ENCODE measurements around the gene BCL11B.

BCL11B gene

DNA sequence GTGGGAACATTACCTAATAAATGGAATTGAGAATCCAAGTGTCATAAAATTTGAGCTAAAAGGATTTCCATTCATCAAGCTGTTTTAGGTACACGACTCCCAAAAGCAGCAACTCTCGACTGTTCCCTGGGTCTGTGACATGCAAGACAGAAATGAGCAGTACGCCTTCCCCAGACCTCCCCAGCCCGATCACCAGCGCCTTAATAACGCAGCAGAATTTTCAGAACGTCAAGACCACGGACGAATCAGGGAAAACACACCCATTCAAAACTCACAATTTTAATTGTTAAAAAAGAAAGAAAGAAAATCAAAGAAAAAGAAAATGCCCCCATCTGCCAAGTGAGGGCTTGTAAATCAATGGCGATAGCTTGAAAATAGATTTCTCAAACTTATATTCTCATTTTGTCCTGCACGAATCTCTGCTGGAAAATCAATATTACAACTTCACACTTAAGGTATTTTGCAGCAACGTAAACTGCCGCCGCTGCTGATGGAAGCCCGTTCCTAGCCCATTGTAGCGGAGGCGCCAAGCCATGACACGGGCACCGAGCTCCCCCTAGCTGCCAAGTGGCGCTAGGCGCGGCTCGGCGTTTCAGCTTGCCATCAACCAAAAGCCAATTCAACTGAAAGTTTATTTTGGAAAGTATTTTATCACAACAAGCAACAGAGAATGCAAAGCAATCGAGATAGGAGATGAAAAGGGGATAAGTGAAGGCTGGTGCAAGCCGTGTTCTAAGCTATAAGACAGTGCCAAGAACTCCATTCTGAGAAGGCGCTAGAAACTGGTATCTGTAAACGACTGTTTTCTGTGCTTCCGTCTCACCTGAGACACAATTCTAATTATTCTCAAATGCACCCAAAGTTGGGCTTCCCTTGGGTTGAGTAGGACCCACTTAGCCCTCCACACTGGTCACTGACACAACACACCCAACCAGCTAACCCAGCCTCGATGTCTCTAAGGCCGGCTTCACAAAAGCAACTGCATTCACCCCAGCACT, 5.5 kb downstream of the BCL11B start:
- H3K27me3 ChIP-seq (ENCODE audit: control insufficient read depth in 1 of 2, insufficient read depth in 2 of 2, low read length in 2 of 2), result peaks cover 28 to 62% of the 10 kb centered on the region in 2 donors
- H3K9ac ChIP-seq (ENCODE audit: low read length in 2 of 2), result no peak overlapping the region

DNA sequence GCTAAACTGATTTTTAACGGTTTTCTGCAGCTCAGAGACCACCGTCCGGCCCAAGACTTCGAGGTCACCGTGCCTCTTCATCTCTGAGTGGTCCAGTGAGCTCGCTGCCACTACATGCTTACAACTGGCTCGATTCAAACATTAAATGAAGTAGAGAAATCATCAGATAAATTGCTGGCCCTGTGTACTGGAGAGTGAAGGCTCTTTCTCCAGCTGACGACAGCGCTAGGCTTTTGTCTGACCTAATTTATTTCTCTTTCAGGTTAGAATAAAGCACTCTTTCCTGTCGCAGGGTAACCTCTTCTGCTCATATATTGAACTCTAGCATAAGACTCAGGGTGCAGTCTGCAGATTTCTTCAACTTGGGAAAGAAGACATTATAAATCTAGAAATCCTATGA, 6.4 kb downstream of the BCL11B start:
- Histone ChIP-seq H3K27me3 (ENCODE audit: control insufficient read depth in 1 of 2, insufficient read depth in 2 of 2, low read length in 2 of 2) (peaks cover 33 to 61% of the 10 kb centered on the region in 2 donors), H3K9ac (ENCODE audit: low read length in 2 of 2) (no peak overlapping the region), H3K4me1 (ENCODE audit: control insufficient read depth, insufficient read depth, low read length) (peaks cover 5% of the 10 kb centered on the region), H3K4me3 (ENCODE audit: low read length in 2 of 2) (no peak overlapping the region), H3K36me3 (ENCODE audit: control insufficient read depth in 2 of 2, insufficient read depth in 2 of 2, low read length in 2 of 2) (no peaks in the 10 kb centered on the region), H3K9me3 (ENCODE audit: control insufficient read depth in 2 of 2, low read length in 2 of 2) (no peaks in the 10 kb centered on the region), H3K27ac (ENCODE audit: low read length) (no peak overlapping the region)

More for the DNA sequence above, 5.5 kb downstream of the BCL11B start:
- H3K9me3 ChIP-seq (ENCODE audit: control insufficient read depth in 2 of 2, low read length in 2 of 2), result no peaks in the 10 kb centered on the region
- no peak overlapping the region for H3K27ac ChIP-seq (ENCODE audit: low read length)
- H3K36me3 ChIP-seq (ENCODE audit: control insufficient read depth in 2 of 2, insufficient read depth in 2 of 2, low read length in 2 of 2), result no peaks in the 10 kb centered on the region
- H3K4me1 ChIP-seq (ENCODE audit: control insufficient read depth, insufficient read depth, low read length), result peaks cover 11% of the 10 kb centered on the region
- H3K4me3 ChIP-seq (ENCODE audit: low read length in 2 of 2), result no peak overlapping the region

DNA sequence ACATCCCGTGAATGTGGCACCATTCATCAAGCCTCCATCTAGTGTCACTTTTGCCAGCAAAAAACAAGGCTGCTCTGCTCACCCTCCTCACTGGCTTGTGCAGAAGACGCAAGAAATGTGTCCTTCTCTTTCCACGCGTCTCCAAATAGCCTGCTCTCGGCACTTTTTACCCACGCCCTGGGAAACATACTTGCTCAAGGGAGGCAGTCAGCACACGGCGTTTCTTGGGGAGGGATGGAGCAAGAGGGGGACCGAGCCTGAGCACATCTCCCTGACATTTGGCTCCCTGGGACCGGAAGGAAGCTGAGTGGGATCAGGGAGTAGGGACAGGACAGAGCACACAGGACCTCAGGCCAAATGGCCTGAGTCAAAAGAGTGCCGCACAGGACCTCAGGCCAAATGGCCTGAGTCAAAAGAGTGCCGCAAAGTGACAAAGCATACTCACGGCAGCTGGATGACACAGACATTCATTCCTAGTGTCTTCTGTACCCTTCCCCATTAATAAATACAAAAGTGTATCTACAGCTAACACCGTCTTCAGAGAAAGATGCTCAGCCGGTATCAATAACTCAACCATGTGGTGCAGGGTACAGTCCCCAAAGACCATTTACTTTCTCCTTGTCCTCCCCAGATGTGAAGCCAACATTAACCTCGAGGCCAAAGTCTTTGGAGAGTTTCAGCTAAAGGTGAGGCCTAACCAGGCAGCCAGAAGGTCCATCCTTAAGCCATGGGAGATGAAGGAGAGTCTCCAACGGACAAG, 7.1 kb downstream of the BCL11B start:
- Histone ChIP-seq H3K27ac (ENCODE audit: low read length) (no peak overlapping the region), H3K4me1 (ENCODE audit: control insufficient read depth, insufficient read depth, low read length) (peaks cover 2% of the 10 kb centered on the region), H3K27me3 (ENCODE audit: control insufficient read depth in 1 of 2, insufficient read depth in 2 of 2, low read length in 2 of 2) (peaks cover 33 to 55% of the 10 kb centered on the region in 2 donors), H3K36me3 (ENCODE audit: control insufficient read depth in 2 of 2, insufficient read depth in 2 of 2, low read length in 2 of 2) (no peaks in the 10 kb centered on the region), H3K9me3 (ENCODE audit: control insufficient read depth in 2 of 2, low read length in 2 of 2) (no peaks in the 10 kb centered on the region), H3K4me3 (ENCODE audit: low read length in 2 of 2) (no peak overlapping the region), H3K9ac (ENCODE audit: low read length in 2 of 2) (no peak overlapping the region)

DNA sequence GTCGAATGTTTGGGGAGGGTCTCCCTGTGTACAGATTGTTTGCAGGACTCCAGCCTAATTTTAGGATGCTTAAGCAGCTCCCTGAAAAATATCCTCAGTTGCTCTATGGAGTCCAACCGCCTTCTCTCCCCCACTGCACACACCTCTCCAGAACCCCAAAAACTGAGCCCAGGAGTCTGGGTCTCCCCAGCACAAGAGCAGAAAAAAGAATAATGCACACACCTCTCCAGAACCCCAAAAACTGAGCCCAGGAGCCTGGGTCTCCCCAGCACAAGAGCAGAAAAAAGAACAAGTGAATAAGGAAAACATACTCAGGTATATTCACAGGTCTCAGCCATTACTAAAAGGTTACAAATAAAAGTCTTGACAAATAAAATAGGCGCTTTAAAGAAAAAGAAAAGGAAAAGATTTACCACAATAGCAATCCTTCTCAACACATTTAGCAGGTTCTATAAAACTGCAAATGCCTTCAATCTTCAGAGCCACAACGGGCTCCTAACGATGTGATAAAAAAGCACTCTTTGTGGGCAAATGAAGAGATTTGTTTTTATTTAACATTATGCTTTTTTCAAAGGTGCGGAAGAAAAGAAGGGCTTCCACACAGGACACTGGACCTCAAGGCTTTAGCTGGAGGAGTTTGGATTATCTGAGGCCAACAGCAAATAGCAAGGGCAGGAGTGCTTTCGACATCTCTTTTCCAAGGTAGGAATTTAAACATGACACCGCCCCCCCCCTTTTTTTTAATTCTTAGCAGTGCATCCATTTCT, 8.2 kb downstream of the BCL11B start:
- H3K36me3 ChIP-seq (ENCODE audit: control insufficient read depth in 2 of 2, insufficient read depth in 2 of 2, low read length in 2 of 2), result no peaks in the 10 kb centered on the region
- H3K9ac ChIP-seq (ENCODE audit: low read length in 2 of 2), result no peak overlapping the region
- peaks cover 28 to 45% of the 10 kb centered on the region in 2 donors for H3K27me3 ChIP-seq (ENCODE audit: control insufficient read depth in 1 of 2, insufficient read depth in 2 of 2, low read length in 2 of 2)
- no peaks in the 10 kb centered on the region for H3K9me3 ChIP-seq (ENCODE audit: control insufficient read depth in 2 of 2, low read length in 2 of 2)
- no peak overlapping the region for H3K4me3 ChIP-seq (ENCODE audit: low read length in 2 of 2)
- no peak overlapping the region for H3K27ac ChIP-seq (ENCODE audit: low read length)
- no peaks in the 10 kb centered on the region for H3K4me1 ChIP-seq (ENCODE audit: control insufficient read depth, insufficient read depth, low read length)

DNA sequence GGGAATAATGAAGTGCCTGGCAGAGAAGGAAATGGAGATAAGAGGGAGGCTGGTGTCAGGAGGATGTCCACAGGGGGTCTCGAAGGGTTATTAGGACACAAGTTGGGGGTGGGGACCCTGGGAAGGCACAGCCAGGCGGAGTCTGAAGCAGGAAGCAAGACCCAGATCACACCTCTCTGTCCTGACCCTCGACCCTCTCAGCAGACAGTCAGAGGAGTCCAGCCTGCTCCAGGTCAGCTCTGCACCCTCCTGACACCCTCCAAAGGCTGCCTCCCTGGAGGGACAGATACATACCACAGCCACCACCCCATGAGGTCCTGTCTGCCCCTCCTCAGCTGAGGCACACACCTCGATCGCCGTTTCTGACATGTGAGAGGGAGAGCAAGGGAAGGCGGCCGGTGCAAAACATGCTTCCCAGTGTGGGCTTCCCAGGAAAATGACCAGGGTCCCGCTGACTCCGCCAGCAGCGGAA, 9.0 kb downstream of the BCL11B start:
- Histone ChIP-seq H3K9me3 (ENCODE audit: control insufficient read depth in 2 of 2, low read length in 2 of 2) (no peaks in the 10 kb centered on the region), H3K4me1 (ENCODE audit: control insufficient read depth, insufficient read depth, low read length) (no peaks in the 10 kb centered on the region), H3K27me3 (ENCODE audit: control insufficient read depth in 1 of 2, insufficient read depth in 2 of 2, low read length in 2 of 2) (peaks cover 22 to 39% of the 10 kb centered on the region in 2 donors), H3K4me3 (ENCODE audit: low read length in 2 of 2) (no peak overlapping the region), H3K9ac (ENCODE audit: low read length in 2 of 2) (no peak overlapping the region), H3K36me3 (ENCODE audit: control insufficient read depth in 2 of 2, insufficient read depth in 2 of 2, low read length in 2 of 2) (no peaks in the 10 kb centered on the region), H3K27ac (ENCODE audit: low read length) (no peak overlapping the region)

DNA sequence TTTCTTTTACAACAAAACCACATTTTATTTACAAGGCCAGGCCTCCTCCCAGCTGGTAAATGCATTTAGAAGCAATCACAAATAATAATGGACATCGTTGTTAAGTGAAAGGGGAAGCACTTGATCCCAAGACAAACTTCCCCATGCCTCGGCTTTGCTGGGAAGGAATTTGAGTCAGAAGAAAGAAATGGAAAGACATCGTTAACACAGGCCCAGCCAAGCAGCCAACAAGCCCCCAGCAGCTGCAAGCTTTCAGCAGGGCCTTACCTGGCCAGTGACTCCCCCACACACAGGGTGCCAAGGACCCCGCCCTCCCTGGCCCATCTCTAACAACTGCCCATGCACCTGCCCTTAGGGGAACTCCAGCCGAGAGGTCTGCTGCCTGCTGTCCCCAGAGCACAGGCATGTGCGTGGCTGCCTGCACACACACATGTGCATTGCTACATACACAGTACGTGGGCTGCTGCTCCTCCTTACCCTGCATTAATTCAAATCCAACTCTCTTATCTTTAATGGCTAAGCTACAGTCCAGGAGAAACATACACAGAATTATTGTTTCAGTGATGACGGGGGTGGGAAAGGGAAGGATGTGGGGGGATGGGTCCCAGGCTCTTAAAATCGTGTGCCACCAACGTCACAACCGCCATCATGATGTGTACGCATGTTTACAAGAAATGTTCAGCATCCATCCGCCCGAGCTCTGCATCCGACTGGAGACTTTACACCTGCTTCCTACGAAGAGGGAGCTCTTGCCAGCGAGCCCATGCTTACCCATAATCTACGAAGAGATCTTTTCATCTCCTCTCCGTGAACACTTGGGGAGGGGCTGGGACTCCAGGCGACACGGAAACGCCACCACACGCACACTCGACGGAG, 9.8 kb downstream of the BCL11B start:
- H3K27me3 ChIP-seq (ENCODE audit: control insufficient read depth in 1 of 2, insufficient read depth in 2 of 2, low read length in 2 of 2), result peaks cover 19 to 35% of the 10 kb centered on the region in 2 donors
- H3K9ac ChIP-seq (ENCODE audit: low read length in 2 of 2), result no peak overlapping the region
- no peak overlapping the region for H3K4me3 ChIP-seq (ENCODE audit: low read length in 2 of 2)
- H3K36me3 ChIP-seq (ENCODE audit: control insufficient read depth in 2 of 2, insufficient read depth in 2 of 2, low read length in 2 of 2), result no peaks in the 10 kb centered on the region
- H3K27ac ChIP-seq (ENCODE audit: low read length), result no peak overlapping the region
- H3K9me3 ChIP-seq (ENCODE audit: control insufficient read depth in 2 of 2, low read length in 2 of 2), result no peaks in the 10 kb centered on the region
- H3K4me1 ChIP-seq (ENCODE audit: control insufficient read depth, insufficient read depth, low read length), result no peaks in the 10 kb centered on the region

DNA sequence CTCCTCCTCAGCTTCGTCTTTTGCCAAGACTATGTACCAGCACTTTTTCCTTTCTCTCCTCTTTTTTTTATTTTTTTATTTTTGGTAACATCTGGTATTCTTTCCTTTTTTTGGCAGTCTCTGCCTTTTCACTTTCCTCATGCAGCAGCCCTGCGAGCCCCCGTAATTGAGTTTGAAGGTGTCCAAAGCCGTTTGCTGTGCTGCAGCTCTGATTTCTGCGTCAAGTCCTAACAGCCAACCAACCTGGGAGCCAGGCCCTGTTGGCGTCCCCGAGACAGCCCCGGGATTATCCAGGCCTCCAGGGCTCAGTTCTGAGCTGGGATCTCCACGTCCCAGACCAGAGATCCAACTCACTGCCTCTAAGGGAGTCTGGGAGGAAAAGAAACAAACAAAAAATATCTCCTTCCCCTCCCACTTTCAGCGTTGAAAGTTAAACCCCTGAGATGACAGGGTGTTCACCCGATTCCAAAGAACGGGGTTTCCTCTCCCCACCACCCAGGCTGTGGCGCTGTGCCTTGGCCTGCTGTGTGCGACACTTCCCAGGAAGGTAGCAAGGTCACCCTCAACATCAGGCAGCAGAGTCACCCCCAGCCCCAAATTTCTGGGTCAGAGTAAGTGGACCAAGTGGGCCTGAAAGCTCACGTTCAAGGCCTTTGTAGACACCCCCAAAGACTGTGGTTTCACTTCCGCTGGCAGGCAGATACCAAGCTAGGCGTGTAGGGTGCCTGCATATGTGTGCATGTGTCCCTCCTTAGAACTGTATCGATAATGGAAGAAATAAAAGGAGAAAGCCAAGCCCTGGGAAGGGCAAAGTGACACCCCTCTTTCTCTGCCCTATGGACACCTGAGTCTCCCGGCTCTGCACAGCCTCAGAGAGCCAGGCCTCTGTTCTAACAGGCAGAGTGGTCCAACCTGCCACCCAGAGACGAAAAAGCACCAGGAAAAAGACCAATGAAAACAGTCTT, 11.1 kb downstream of the BCL11B start:
- H3K27ac ChIP-seq (ENCODE audit: low read length), result no peak overlapping the region
- H3K4me1 ChIP-seq (ENCODE audit: control insufficient read depth, insufficient read depth, low read length), result no peaks in the 10 kb centered on the region
- H3K27me3 ChIP-seq (ENCODE audit: control insufficient read depth in 1 of 2, insufficient read depth in 2 of 2, low read length in 2 of 2), result peaks cover 18 to 32% of the 10 kb centered on the region in 2 donors
- H3K36me3 ChIP-seq (ENCODE audit: control insufficient read depth in 2 of 2, insufficient read depth in 2 of 2, low read length in 2 of 2), result no peaks in the 10 kb centered on the region
- no peak overlapping the region for H3K9ac ChIP-seq (ENCODE audit: low read length in 2 of 2)
- no peaks in the 10 kb centered on the region for H3K9me3 ChIP-seq (ENCODE audit: control insufficient read depth in 2 of 2, low read length in 2 of 2)
- H3K4me3 ChIP-seq (ENCODE audit: low read length in 2 of 2), result no peak overlapping the region

DNA sequence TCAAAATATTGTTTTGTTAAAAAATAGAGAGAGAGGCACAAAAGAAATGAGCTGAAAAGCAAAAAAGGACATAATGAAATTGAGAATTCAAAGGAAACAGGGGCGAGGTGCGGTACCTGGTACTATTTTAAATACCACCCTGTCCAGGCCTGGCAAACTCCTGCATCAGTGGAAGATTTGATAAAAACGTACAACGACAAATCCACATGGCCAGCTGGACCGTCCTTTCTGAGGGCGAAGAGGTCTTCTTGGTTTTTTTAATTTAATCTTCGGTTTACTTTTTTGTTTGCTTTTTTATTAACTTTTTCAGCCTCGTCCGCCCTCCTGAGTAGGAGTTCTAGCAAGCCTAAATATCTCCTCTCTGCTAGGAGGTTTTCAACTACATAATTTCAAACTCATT, 11.9 kb downstream of the BCL11B start:
- no peaks in the 10 kb centered on the region for H3K36me3 ChIP-seq (ENCODE audit: control insufficient read depth in 2 of 2, insufficient read depth in 2 of 2, low read length in 2 of 2)
- no peaks in the 10 kb centered on the region for H3K4me1 ChIP-seq (ENCODE audit: control insufficient read depth, insufficient read depth, low read length)
- H3K9ac ChIP-seq (ENCODE audit: low read length in 2 of 2), result no peak overlapping the region
- no peak overlapping the region for H3K27ac ChIP-seq (ENCODE audit: low read length)
- no peak overlapping the region for H3K4me3 ChIP-seq (ENCODE audit: low read length in 2 of 2)
- H3K27me3 ChIP-seq (ENCODE audit: control insufficient read depth in 1 of 2, insufficient read depth in 2 of 2, low read length in 2 of 2), result peaks cover 18 to 29% of the 10 kb centered on the region in 2 donors
- H3K9me3 ChIP-seq (ENCODE audit: control insufficient read depth in 2 of 2, low read length in 2 of 2), result no peaks in the 10 kb centered on the region

All from stomach smooth muscle (tissue), 2 donors.